Measurements from ENCODE around the gene LTO1. TPM values are rescaled to one million over a fixed set of nuclear protein-coding genes. Genes with fewer than 3 reads are reported as not detected.

Gene LTO1
- total and polyA plus RNA-seq, 10 of the 15 experiments (the other 5 are each of a cell fraction or from before 2014, with no cell fraction given), result 2.6 to 27.5 (median 14.4) TPM

GRCh38 chr11:69648679-69649575, 26.2 kb downstream of the LTO1 start:
- no peaks in the 10 kb centered on the region for H4K20me1 ChIP-seq (ENCODE audit: control insufficient read depth, insufficient read depth)

More at GRCh38 chr11:69648679-69649575, 26.2 kb downstream of the LTO1 start:
- Histone ChIP-seq H3K27me3 (replicated peaks in 1 of 2; ENCODE audit: control insufficient read depth in 2 of 2, insufficient read depth in 2 of 2, low read length in 1 of 2) (no peaks in the 10 kb centered on the region), H3K9ac (ENCODE audit: control insufficient read depth, insufficient read depth, low read length) (no peak overlapping the region), H3K27ac (ENCODE audit: control insufficient read depth, insufficient read depth) (no peak overlapping the region), H3K9me3 (replicated peaks; ENCODE audit: control insufficient read depth, insufficient read depth, low read length) (no peaks in the 10 kb centered on the region), H3K79me2 (ENCODE audit: control insufficient read depth, insufficient read depth, low read length) (no peaks in the 10 kb centered on the region), H2AFZ (ENCODE audit: control insufficient read depth, low read depth, low read length) (no peak overlapping the region), H3K4me2 (ENCODE audit: control insufficient read depth, insufficient read depth) (no peak overlapping the region), H3K4me1 (ENCODE audit: control insufficient read depth, insufficient read depth, low read length) (no peaks in the 10 kb centered on the region; the same call in 1 of the 2 replicates), H3K36me3 (ENCODE audit: control insufficient read depth in 2 of 2, insufficient read depth in 2 of 2, low read length in 1 of 2) (no peaks in the 10 kb centered on the region), H3K4me3 (no peak overlapping the region)
- no TSS peak for BruUV-seq (replicated peaks)
- DNase-seq (ENCODE audit: low read depth, low spot score) (no peak), FAIRE-seq (no peak), ATAC-seq (no peak)
- ChIA-PET RAD21 (ENCODE audit: unreplicated experiment) (no interaction called here), CTCF (interaction anchor here (0.8 to 0.9 kb wide), 2 partner anchors 22 to 1205 kb away, joined by 3 read pairs; no protein-coding TSS in a partner anchor), SMC1A (ENCODE audit: uncharacterized antibody, unreplicated experiment) (no interaction called here), POLR2A (no interaction called here)
- intact Hi-C loops (cut with micrococcal nuclease; ENCODE audit: unreplicated experiment) (no loop called here), in situ Hi-C loops (cut with MboI) (no loop called here)
- no peak for TF ChIP-seq REST (IDR thresholded peaks at IDR 0.05; ENCODE audit: low read depth, low read length)
- no peak for TF ChIP-seq SMAD5 (IDR thresholded peaks at IDR 0.05; ENCODE audit: low read depth)
- TF ChIP-seq NFXL1 (IDR thresholded peaks at IDR 0.05; ENCODE audit: borderline replicate concordance), result no peak
- TF ChIP-seq BHLHE40 (IDR thresholded peaks at IDR 0.05; ENCODE audit: borderline replicate concordance in 1 of 2, low read depth in 2 of 2, low read length in 1 of 2), result no peak
- TF ChIP-seq RFX5 (IDR thresholded peaks at IDR 0.05; ENCODE audit: low read depth, low read length), result no peak
- no peak for TF ChIP-seq NKRF (conservative IDR thresholded peaks at IDR 0.05)
- TF ChIP-seq RELA (IDR thresholded peaks at IDR 0.05; ENCODE audit: borderline replicate concordance, partially characterized antibody), result no peak
- TF ChIP-seq SREBF1 (IDR thresholded peaks at IDR 0.05; ENCODE audit: low read length), result no peak
- TF ChIP-seq SPI1 (IDR thresholded peaks at IDR 0.05; ENCODE audit: borderline replicate concordance, insufficient read depth, low read depth, low read length), result no peak
- TF ChIP-seq CTCF (IDR thresholded peaks at IDR 0.05 in 2 of 3, conservative IDR thresholded peaks at IDR 0.05 in 1 of 3; ENCODE audit: control insufficient read depth in 2 of 3, extremely low read depth in 1 of 3, insufficient read depth in 1 of 3, low read depth in 3 of 3, low read length in 3 of 3), result no peak
- 56% methylated on average over 37 of the region's 37 CpGs for WGBS (ENCODE audit: insufficient coverage, insufficient replicate concordance, low lambda C conversion rate, missing lambda C conversion rate)
